Measurements from ENCODE around the gene ATP4B.
"Not testable (repeated sequence)": the region's sequence is repeated elsewhere in the genome, so short reads cannot be mapped to it uniquely, and the experiment has no call there.

ATP4B gene

DNA sequence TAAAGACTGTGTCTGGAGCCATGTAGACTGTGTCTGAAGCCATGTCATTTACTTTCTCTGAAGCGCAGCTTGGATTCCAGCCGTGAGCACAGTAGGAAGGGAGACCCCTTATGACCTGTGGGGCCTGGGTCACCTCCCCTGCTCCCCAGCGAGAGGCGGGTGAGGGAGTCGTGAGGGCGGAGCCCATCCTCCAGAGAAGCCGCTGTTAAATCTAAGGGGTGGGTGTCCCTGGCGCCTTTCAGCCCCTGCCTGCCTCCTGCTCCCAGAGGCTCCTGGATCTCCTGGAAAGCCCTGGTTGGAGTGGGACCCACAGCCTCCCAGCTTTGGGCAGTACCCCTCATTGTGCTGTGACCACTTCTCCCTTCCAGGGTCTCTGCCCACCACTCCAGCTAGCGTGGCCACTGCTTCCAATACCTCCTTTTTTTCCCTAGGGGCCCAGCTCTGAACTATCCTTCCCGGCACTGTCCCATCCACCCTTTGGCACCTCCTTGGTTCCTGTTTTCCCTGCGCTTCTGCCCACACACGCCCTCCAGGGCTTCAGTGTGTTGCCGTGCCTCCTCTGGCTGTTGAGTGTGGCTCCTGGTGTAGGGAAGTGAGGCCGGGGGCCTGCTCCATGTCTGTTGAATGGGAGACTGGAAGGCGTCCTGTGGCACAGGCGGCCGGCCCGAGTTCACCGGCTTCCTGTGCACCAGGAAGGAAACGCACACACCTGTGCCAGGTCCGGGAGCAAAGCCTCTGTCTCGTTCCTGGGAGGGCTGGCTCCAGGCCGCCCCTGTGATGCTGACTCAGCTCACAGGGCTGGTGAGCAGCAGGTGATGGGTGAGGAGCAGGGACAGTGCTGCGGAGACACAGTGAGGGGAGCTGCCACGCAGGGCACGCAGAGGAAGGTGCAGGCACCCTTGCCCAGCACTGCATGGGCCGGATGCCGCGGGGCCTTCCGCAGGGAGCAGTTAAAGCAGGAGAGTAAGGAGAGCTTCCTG lies 29.4 kb downstream of the ATP4B start:
- no peak for TF ChIP-seq ZFX (IDR thresholded peaks at IDR 0.05; ENCODE audit: borderline replicate concordance)
- TF ChIP-seq, protein P1, sequence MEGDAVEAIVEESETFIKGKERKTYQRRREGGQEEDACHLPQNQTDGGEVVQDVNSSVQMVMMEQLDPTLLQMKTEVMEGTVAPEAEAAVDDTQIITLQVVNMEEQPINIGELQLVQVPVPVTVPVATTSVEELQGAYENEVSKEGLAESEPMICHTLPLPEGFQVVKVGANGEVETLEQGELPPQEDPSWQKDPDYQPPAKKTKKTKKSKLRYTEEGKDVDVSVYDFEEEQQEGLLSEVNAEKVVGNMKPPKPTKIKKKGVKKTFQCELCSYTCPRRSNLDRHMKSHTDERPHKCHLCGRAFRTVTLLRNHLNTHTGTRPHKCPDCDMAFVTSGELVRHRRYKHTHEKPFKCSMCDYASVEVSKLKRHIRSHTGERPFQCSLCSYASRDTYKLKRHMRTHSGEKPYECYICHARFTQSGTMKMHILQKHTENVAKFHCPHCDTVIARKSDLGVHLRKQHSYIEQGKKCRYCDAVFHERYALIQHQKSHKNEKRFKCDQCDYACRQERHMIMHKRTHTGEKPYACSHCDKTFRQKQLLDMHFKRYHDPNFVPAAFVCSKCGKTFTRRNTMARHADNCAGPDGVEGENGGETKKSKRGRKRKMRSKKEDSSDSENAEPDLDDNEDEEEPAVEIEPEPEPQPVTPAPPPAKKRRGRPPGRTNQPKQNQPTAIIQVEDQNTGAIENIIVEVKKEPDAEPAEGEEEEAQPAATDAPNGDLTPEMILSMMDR (IDR thresholded peaks at IDR 0.05): no peak
- H3K27ac ChIP-seq: no peak overlapping the region

DNA sequence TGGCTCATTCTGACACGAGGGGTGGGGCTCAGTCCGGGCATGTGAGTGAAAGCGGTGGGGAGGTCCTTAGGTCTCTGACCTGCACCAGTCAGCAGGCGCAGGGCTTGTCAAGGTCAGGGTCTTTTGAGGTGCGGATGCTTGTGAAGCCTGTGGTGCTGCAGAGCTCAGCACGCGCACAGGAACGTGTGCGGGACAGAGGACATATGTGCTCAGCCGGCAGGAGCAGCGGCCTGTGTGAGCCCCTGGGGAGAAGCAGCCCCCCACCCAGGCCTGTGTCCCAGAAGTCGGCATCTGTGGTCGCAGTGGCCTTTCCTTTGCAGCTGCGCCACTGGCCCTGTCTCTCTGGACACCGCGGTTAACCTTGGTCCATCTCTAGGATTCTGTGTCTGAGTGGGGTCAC lies 30.9 kb downstream of the ATP4B start:
- TF ChIP-seq, protein P1 (IDR thresholded peaks at IDR 0.05): no peak
- no peak for TF ChIP-seq ZFX (IDR thresholded peaks at IDR 0.05; ENCODE audit: borderline replicate concordance)
- H3K27ac ChIP-seq: no peak overlapping the region

DNA sequence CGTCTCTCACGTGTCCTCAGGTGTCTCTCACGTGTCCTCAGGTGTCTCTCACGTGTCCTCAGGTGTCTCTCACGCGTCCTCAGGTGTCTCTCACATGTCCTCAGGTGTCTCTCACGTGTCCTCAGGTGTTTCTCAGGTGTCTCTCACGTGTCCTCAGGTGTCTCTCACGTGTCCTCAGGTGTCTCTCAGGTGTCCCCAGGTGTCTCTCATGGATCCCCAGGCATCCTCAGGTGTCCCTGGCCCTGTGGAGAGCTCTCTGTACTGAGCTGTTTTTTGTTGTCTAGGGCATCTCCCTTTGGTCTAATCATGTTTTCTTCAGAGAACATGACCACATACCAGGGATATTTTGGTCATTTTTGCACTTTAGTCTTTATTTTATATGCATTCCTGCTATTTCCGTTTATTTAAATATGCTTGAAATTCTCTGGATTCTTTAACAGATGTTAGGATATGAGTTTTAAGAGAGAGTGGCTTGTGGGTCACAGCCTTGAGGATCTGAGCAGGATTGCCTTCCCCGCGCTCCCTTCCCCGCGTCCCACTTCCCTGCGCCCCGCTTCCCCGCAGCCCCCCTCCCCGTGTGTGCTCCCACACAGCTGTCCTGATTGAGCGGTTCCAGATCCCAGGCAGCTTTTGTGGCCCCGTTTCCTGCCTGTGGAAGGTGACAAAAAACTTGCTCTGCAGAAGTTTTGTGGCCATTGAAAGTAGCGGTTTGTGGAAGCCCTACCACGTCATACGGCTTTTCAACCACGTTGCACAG lies 31.9 kb downstream of the ATP4B start:
- no peak overlapping the region for H3K27ac ChIP-seq
- TF ChIP-seq ZFX (IDR thresholded peaks at IDR 0.05; ENCODE audit: borderline replicate concordance): no peak
- TF ChIP-seq, protein P1 (IDR thresholded peaks at IDR 0.05): no peak

DNA sequence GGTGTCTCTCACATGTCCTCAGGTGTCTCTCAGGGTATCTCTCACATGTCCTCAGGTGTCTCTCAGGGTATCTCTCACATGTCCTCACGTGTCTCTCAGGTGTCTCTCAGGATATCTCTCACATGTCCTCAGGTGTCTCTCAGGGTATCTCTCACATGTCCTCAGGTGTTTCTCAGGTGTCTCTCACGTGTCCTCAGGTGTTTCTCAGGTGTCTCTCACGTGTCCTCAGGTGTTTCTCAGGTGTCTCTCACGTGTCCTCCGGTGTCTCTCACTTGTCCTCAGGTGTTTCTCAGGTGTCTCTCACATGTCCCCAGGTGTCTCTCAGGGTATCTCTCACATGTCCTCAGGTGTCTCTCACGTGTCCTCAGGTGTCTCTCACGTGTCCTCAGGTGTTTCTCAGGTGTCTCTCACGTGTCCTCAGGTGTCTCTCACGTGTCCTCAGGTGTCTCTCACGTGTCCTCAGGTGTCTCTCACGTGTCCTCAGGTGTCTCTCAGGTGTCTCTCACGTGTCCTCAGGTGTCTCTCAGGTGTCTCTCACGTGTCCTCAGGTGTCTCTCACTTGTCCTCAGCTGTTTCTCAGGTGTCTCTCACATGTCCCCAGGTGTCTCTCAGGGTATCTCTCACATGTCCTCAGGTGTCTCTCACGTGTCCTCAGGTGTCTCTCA lies 33.2 kb downstream of the ATP4B start:
- H3K27ac ChIP-seq: not testable (repeated sequence)

DNA sequence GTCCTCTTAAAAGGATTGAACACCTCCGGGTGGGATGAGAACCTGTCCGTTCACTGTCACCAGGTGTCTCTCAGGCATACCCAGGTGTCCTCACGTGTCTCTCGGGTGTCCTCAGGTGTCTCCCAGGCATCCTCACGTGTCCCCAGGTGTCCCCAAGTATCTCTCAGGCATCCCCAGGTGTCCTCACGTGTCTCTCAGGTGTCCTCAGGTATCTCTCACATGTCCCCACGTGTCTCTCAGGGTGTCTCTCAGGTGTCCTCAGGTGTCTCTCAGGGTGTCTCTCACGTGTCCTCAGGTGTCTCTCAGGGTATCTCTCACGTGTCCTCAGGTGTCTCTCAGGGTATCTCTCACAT lies 33.8 kb downstream of the ATP4B start:
- TF ChIP-seq, protein P1 (IDR thresholded peaks at IDR 0.05): no peak
- no peak for TF ChIP-seq ZFX (IDR thresholded peaks at IDR 0.05; ENCODE audit: borderline replicate concordance)
- H3K27ac ChIP-seq: no peak overlapping the region

DNA sequence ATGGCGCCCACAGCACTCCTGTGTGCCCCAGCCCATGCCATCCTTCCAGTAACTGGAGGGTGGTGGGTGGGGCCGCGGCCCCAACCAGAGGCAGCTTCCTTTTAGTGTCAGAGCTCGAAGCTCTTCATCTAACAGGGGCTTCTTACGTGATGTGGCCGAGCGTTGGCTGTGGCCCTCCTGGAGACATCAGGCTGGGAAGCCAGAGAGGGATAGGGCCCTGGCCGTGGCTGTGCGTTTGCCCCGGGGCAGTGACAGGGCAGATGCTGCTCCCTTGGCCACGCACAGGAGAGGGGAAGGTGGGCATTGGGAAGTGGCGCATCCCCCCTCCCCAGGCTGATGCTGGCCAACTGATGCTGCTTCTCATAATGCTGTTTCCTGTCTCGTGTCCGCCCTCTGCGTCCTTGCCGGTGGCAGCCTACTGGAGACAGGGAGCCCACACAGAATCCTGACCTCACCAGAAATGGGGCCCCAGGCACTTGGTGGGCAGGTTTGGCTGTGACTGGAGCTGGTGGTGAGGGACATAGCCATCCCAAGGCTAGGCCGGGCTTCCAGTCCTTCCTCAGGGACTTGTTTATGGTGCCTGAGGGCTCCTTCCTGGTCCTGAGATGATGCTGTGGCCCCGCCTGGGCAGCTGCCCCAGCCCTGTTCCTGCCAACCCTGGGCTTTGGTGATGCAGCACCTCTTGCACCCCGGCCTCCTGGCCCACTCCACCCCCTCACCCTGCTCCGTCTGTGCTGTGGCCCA lies 34.3 kb downstream of the ATP4B start:
- TF ChIP-seq, protein P1 (IDR thresholded peaks at IDR 0.05): no peak
- TF ChIP-seq ZFX (IDR thresholded peaks at IDR 0.05; ENCODE audit: borderline replicate concordance): no peak
- H3K27ac ChIP-seq: no peak overlapping the region
